Aorta (tissue), 5 donors: ENCODE results near the gene C3orf38. TPM values are rescaled to one million over a fixed set of nuclear protein-coding genes. Genes with fewer than 3 reads are reported as not detected.
"Not testable (repeated sequence)": the region's sequence is repeated elsewhere in the genome, so short reads cannot be mapped to it uniquely, and the experiment has no call there.

Experiments
- ATAC-seq: fragments of 200-7000 bp; cut with Tn5 transposase; one replicate; pipeline ENCODE4 v1.9.1; 2022; ENCODE audit warnings: moderate library complexity; ENCODE audit not compliant: low FRiP score
- DNase-seq, 2 donors: peaks; one replicate each; pipeline ENCODE4 v3.0.0-alpha.2; 2020
- H3K27ac ChIP-seq, 2 donors: one replicate each; pipeline ENCODE4 v1.5.1; 2013; ENCODE audit warnings: low read length in 2 of 2, mild to moderate bottlenecking in 2 of 2, moderate library complexity in 2 of 2, control low read depth in 1 of 2, inconsistent platforms in 1 of 2, low read depth in 1 of 2
- H3K27me3 ChIP-seq, 2 donors: one replicate each; pipeline ENCODE4 v1.6.1; 2013; ENCODE audit warnings: control low read depth in 1 of 2, low read length in 1 of 2, mild to moderate bottlenecking in 1 of 2, moderate library complexity in 1 of 2; ENCODE audit not compliant: insufficient read depth in 2 of 2, control insufficient read depth in 1 of 2
- H3K36me3 ChIP-seq, 2 donors: one replicate each; pipeline ENCODE4 v1.6.1; 2013; ENCODE audit warnings: control low read depth in 1 of 2, low read length in 1 of 2, mild to moderate bottlenecking in 1 of 2; ENCODE audit not compliant: insufficient read depth in 2 of 2, control insufficient read depth in 1 of 2
- H3K4me1 ChIP-seq, 2 donors: one replicate each; pipeline ENCODE4 v1.6.1; 2013; ENCODE audit warnings: low read length in 2 of 2, control low read depth in 1 of 2, mild to moderate bottlenecking in 1 of 2, moderate library complexity in 1 of 2; ENCODE audit not compliant: insufficient read depth in 2 of 2, control insufficient read depth in 1 of 2
- H3K4me3 ChIP-seq, 2 donors: one replicate each; pipeline ENCODE4 v1.5.1; 2013; ENCODE audit warnings: low read length in 2 of 2, control low read depth in 1 of 2, mild to moderate bottlenecking in 1 of 2
- H3K9me3 ChIP-seq: one replicate; pipeline ENCODE4 v1.6.1; 2013; ENCODE audit warnings: mild to moderate bottlenecking, low read length; ENCODE audit not compliant: control insufficient read depth
- WGBS, 2 donors: extraction: QIAGEN DNeasy Blood & Tissue Kit; methylation state at CpG; one replicate each; pipeline ENCODE4 v1.1.7; 2013; 5-methylcytosine and 5-hydroxymethylcytosine counted together
- intact Hi-C, 2 donors: fragments of 100-400 bp; cut with DNase I; formaldehyde crosslinking; loops; one replicate each; pipeline versions ENCODE4 v1.14.2 to v1.15.0; 2022
- polyA plus RNA-seq, 2 donors: library from polyadenylated mRNA; stranded (reverse); fragments of 200-250 nt; gene quantifications; one replicate each; pipeline ENCODE4 v1.2.3, GENCODE V29; 2013
- total RNA-seq, 2 donors: library from RNA; stranded (reverse); fragmentation: NEBNext Ultra II Directional; extraction: Animal tissue kit (Norgen Biotek cat#: 25700); gene quantifications; one replicate each; pipeline ENCODE4 v1.2.1, GENCODE V29; 2021
- donor health status: healthy with polysubstance abuse.
- donor health status: Bipolar disorder and iron deficiency.
- donor health status: DM: no; HTN: no; CAD: no.
- donor health status: DM: no; HTN: no; CAD: no.
- donor health status: DM: yes; HTN: yes; CAD: no.

Gene C3orf38
- total and polyA plus RNA-seq, 4 donors, result 10.3 to 23.6 (median 17.6) TPM

DNA sequence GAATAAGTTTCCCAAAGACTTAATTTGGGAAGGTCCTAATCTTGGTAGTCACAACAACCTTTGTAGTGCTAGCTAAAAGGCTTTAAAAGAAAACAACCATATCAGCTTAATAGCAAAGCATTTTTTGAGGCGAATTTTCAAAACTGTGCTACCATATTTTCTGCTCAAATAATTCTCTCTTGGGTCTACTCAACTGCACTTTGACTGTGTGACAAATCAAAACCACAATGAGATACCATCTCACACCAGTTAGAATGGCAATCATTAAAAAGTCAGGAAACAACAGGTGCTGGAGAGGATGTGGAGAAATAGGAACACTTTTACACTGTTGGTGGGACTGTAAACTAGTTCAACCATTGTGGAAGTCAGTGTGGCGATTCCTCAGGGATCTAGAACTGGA is 31.2 kb upstream of the C3orf38 start:
- not testable (repeated sequence) for H3K9me3 ChIP-seq, H3K4me3 ChIP-seq, H3K4me1 ChIP-seq, H3K27ac ChIP-seq, ATAC-seq, H3K36me3 ChIP-seq, DNase-seq, H3K27me3 ChIP-seq
- WGBS, 2 donors, result 94 to 98% methylated on average over 1 of the region's 2 CpGs
- intact Hi-C loops, result loop anchor here (10.0 kb wide), 2 partner anchors 64 to 344 kb away; partner anchors contain the start of genes CGGBP1 (in 1 of the 2) and ZNF654 (in 1 of the 2)

- no peak for DNase-seq
- 94 to 96% methylated on average over 1 of the region's 1 CpG for WGBS, 2 donors
- H3K4me1 ChIP-seq, result no peaks in the 10 kb centered on the region
- H3K9me3 ChIP-seq, result no peaks in the 10 kb centered on the region
- no peaks in the 10 kb centered on the region for H3K27me3 ChIP-seq
- H3K4me3 ChIP-seq, result no peak overlapping the region
- no peak overlapping the region for H3K27ac ChIP-seq
- intact Hi-C loops, result no loop called here
- H3K36me3 ChIP-seq, result no peaks in the 10 kb centered on the region
- no peak for ATAC-seq
These were observed 26.2 kb upstream of the C3orf38 start for GRCh38 chr3:88123526-88123925.

DNA sequence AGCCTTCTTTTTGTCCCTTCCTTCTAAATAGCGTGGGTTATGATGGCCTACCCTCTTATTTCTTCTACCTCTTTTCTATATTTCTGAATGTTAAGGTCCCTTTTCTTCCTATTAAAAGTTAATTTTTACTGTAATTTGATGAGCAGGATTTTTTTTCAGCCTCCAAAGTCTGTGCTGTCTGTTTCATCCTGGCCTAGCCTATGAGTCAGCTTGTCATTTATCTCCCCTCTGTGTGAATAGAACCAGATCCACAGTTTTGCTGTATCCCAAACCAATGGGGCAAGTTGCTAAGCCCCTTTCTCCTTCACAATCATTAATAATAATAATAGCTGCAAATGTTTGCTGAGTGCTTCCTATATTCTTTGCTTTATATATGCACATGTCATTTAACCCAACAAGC is 18.1 kb upstream of the C3orf38 start:
- intact Hi-C loops, result no loop called here
- Histone ChIP-seq H3K4me1 (no peaks in the 10 kb centered on the region), H3K27me3 (no peaks in the 10 kb centered on the region), H3K4me3 (no peak overlapping the region), H3K27ac (no peak overlapping the region), H3K9me3 (no peaks in the 10 kb centered on the region), H3K36me3 (no peaks in the 10 kb centered on the region)
- DNase-seq, result no peak
- no peak for ATAC-seq
- 44 to 71% methylated on average over 1 of the region's 1 CpG for WGBS, 2 donors

DNA sequence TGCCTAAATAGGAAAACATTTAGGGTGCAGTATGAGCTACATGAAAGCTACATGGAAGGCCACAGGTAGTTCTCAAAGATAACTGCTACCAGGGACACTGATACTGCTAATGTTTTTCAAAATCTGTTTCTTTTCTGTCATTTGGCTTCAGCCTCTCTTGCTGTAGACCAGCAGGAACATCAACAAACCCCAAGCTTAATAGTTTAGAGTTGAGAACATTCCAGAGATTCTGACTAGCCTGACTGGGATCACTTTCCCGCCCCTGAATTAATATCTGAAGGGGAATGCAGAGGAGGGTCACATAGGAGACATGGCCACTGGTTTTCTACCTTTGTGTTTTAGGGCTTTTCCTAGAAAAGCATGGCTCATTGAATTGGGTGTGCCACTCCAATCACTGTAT is 16.9 kb upstream of the C3orf38 start:
- no peaks in the 10 kb centered on the region for H3K9me3 ChIP-seq
- no peaks in the 10 kb centered on the region for H3K27me3 ChIP-seq
- DNase-seq, result no peak
- no peaks in the 10 kb centered on the region for H3K36me3 ChIP-seq
- no peak for ATAC-seq
- no peaks in the 10 kb centered on the region for H3K4me1 ChIP-seq
- intact Hi-C loops, result no loop called here
- 48 to 70% methylated on average over 1 of the region's 1 CpG for WGBS, 2 donors
- H3K4me3 ChIP-seq, result no peak overlapping the region
- no peak overlapping the region for H3K27ac ChIP-seq

- intact Hi-C loops, result no loop called here
- no peaks in the 10 kb centered on the region for H3K27me3 ChIP-seq
- no peaks in the 10 kb centered on the region for H3K36me3 ChIP-seq
- no peak for DNase-seq
- no peak overlapping the region for H3K4me3 ChIP-seq
- 44 to 45% methylated on average over 1 of the region's 1 CpG for WGBS, 2 donors
- no peaks in the 10 kb centered on the region for H3K9me3 ChIP-seq
- H3K4me1 ChIP-seq, result no peaks in the 10 kb centered on the region
- no peak overlapping the region for H3K27ac ChIP-seq
- ATAC-seq, result no peak
These were observed 16.0 kb upstream of the C3orf38 start for GRCh38 chr3:88133711-88134263.

DNA sequence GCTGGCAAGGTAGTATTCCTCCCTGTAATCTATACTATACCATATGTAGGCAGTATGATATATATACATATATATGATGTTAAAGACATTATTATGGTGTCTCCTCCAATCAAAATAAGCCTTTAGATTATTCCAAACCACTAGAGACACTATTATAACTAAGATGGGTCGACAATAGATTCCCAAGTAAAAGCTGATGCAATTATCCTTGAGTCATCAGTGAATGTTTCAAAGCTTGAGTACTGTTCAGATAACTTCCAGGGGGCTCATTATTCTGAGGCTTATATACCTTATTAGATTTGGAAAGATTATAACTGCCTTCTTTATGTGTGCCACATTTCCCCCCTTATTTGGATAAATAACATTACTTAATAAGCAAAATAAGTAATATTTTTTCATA is 11.9 kb upstream of the C3orf38 start:
- intact Hi-C loops, result no loop called here
- WGBS, 2 donors, result 83 to 90% methylated on average over 1 of the region's 1 CpG
- Histone ChIP-seq H3K36me3 (peaks cover 0 to 3% of the 10 kb centered on the region in 2 donors), H3K27ac (no peak overlapping the region), H3K4me1 (no peaks in the 10 kb centered on the region), H3K27me3 (no peaks in the 10 kb centered on the region), H3K4me3 (no peak overlapping the region), H3K9me3 (no peaks in the 10 kb centered on the region)
- DNase-seq (no peak), ATAC-seq (no peak)

DNA sequence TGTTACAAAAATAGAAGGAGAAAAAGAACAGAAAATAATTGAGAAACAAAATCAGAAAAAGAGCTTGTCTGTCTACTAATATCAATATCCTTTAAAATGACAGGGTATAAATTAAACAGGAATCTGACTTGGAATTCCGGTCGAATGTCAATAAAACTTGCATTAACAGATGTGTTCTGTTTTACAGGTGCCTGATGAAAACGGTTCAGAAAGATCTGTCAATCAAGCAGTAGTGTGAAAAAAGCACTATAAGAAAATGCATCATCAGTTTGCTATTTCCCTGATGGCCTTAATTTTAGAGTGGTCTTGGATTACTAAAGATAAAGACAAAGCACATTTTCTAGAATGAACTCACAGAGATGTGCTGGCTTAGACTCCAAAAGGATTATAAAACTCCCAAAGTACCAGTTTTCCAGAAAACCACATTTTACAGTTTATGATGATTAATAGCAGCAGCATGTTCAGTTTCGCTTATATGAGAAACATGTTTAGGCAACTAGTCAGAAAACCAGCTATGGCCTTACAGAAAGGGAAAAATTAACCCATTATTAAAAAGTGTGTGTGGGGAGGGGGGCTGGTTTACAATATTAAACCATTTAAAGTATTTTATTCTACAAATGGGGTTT is 8.2 kb upstream of the C3orf38 start:
- H3K4me1 ChIP-seq, result no peaks in the 10 kb centered on the region
- no peaks in the 10 kb centered on the region for H3K27me3 ChIP-seq
- ATAC-seq (no peak), DNase-seq (no peak)
- H3K9me3 ChIP-seq, result no peaks in the 10 kb centered on the region
- no peak overlapping the region for H3K4me3 ChIP-seq
- intact Hi-C loops, result no loop called here
- peaks cover 0 to 3% of the 10 kb centered on the region in 2 donors for H3K36me3 ChIP-seq
- 68 to 70% methylated on average over 4 of the region's 4 CpGs for WGBS, 2 donors
- H3K27ac ChIP-seq, result no peak overlapping the region

- Histone ChIP-seq H3K27ac (no peak overlapping the region), H3K36me3 (peaks cover 0 to 3% of the 10 kb centered on the region in 2 donors), H3K9me3 (no peaks in the 10 kb centered on the region), H3K4me1 (no peaks in the 10 kb centered on the region), H3K4me3 (no peak overlapping the region), H3K27me3 (no peaks in the 10 kb centered on the region)
- intact Hi-C loops, result no loop called here
- WGBS, 2 donors, result 81 to 84% methylated on average over 3 of the region's 3 CpGs
- ATAC-seq (no peak), DNase-seq (no peak)
These were observed 7.6 kb upstream of the C3orf38 start for GRCh38 chr3:88142094-88142624.

GRCh38 chr3:88147261-88147660 is 2.5 kb upstream of the C3orf38 start:
- DNase-seq, result no peak
- Histone ChIP-seq H3K27me3 (no peaks in the 10 kb centered on the region), H3K9me3 (no peaks in the 10 kb centered on the region), H3K4me3 (no peak overlapping the region), H3K36me3 (no peaks in the 10 kb centered on the region), H3K4me1 (peaks cover 0 to 5% of the 10 kb centered on the region in 2 donors), H3K27ac (no peak overlapping the region)
- ATAC-seq, result no peak
- intact Hi-C loops, result loop anchor here in 1 of 2 donors (5.0 kb wide), 1 partner anchor 90 kb away; the partner anchor contains the start of genes CGGBP1 and ZNF654
